GM21619 (cell line): ENCODE results near the gene THBS3.
"Not testable (repeated sequence)": the region's sequence is repeated elsewhere in the genome, so short reads cannot be mapped to it uniquely, and the experiment has no call there.

Experiments
- ATAC-seq: cut with Tn5 transposase; IDR thresholded peaks from one replicate; pipeline ENCODE4 v1.9.1; 2021; ENCODE audit not compliant: unreplicated experiment

Gene THBS3

GRCh38 chr1:155207806-155208540 lies at the start of gene THBS3:
THBS3 (minus strand) TSS chr1:155207897; CDS start chr1:155207876, 21 bp downstream.
- ATAC-seq = no peak

GRCh38 chr1:155256058-155256852 lies 48.6 kb upstream of the THBS3 start:
- no peak for ATAC-seq

- peak; percentile 53 for ATAC-seq
Measured at GRCh38 chr1:155255243-155256007, 47.7 kb upstream of the THBS3 start, which contains the start of gene ENTREP3. ENTREP3 (minus strand) TSS chr1:155255483; CDS start chr1:155254877, 606 bp downstream.

GRCh38 chr1:155254714-155255242 lies 47.1 kb upstream of the THBS3 start:
- ATAC-seq = no peak

- no peak for ATAC-seq
Measured at GRCh38 chr1:155254228-155254713, 46.6 kb upstream of the THBS3 start.

- no peak for ATAC-seq
Measured at GRCh38 chr1:155253797-155254196, 46.1 kb upstream of the THBS3 start.

GRCh38 chr1:155253208-155253607 lies 45.5 kb upstream of the THBS3 start:
- no peak for ATAC-seq

- ATAC-seq = no peak
Measured at GRCh38 chr1:155251566-155251965, 43.9 kb upstream of the THBS3 start.

GRCh38 chr1:155250633-155251449 lies 43.1 kb upstream of the THBS3 start:
- ATAC-seq = peak; percentile 76

GRCh38 chr1:155250246-155250632 lies 42.5 kb upstream of the THBS3 start:
- ATAC-seq = no peak

- no peak for ATAC-seq
Measured at GRCh38 chr1:155247667-155248553, 40.2 kb upstream of the THBS3 start.

GRCh38 chr1:155246796-155247195 lies 39.1 kb upstream of the THBS3 start:
- not testable (repeated sequence) for ATAC-seq

- no peak for ATAC-seq
Measured at GRCh38 chr1:155245163-155245524, 37.4 kb upstream of the THBS3 start.

- peak; percentile 90 for ATAC-seq
Measured at GRCh38 chr1:155244368-155245162, 36.9 kb upstream of the THBS3 start.

- no peak for ATAC-seq
Measured at GRCh38 chr1:155242805-155243358, 35.2 kb upstream of the THBS3 start.

- ATAC-seq = no peak
Measured at GRCh38 chr1:155241841-155242264, 34.2 kb upstream of the THBS3 start.

GRCh38 chr1:155241069-155241679 lies 33.5 kb upstream of the THBS3 start:
- ATAC-seq = no peak

GRCh38 chr1:155236451-155236850 lies 28.8 kb upstream of the THBS3 start:
- ATAC-seq = no peak
